Activated CD4-positive, alpha-beta memory T cell treated with anti-CD3 and anti-CD28 coated beads for 36 hours (primary cell): ENCODE measurements around the gene CTAGE4. TPM values are rescaled to one million over a fixed set of nuclear protein-coding genes. Genes with fewer than 3 reads are reported as not detected.
"Not testable (repeated sequence)": the region's sequence is repeated elsewhere in the genome, so short reads cannot be mapped to it uniquely, and the experiment has no call there.

Source experiments
- CTCF ChIA-PET: fragments of 350-600 bp; sonication (Branson Sonifier 250); formaldehyde crosslinking; loops from one replicate; lab custom pipeline; 2021; ENCODE audit warnings: antibody characterized with exemption, inconsistent platforms; lab: Charles Lee
- POLR2A ChIA-PET: fragments of 350-600 bp; sonication (Branson Sonifier 250); formaldehyde crosslinking; loops from one replicate; lab custom pipeline; 2021; ENCODE audit warnings: antibody characterized with exemption; lab: Charles Lee
- DNase-seq: peaks from one replicate; pipeline ENCODE4 v3.0.0-alpha.2; 2020
- H3K27ac Mint-ChIP-seq: one replicate; pipeline ENCODE4 v1.8.0; 2021; ENCODE audit warnings: mixed read lengths
- H3K27me3 Mint-ChIP-seq: one replicate; pipeline ENCODE4 v1.8.0; 2021; ENCODE audit warnings: mixed read lengths
- H3K36me3 Mint-ChIP-seq: one replicate; pipeline ENCODE4 v1.8.0; 2021; ENCODE audit warnings: mixed read lengths
- H3K4me1 Mint-ChIP-seq: one replicate; pipeline ENCODE4 v1.8.0; 2021; ENCODE audit warnings: low read depth, mixed read lengths
- H3K4me3 Mint-ChIP-seq: one replicate; pipeline ENCODE4 v1.8.0; 2021; ENCODE audit warnings: mild to moderate bottlenecking, mixed read lengths
- H3K9me3 Mint-ChIP-seq: one replicate; pipeline ENCODE4 v1.8.0; 2021; ENCODE audit warnings: mixed read lengths
- intact Hi-C: fragments of 100-400 bp; cut with micrococcal nuclease; formaldehyde crosslinking; loops from one replicate; pipeline ENCODE4 v1.15.1; 2023
- total RNA-seq, 2 experiments: library from RNA; stranded (reverse); gene quantifications; one replicate each; pipeline ENCODE4 v1.2.3, GENCODE V29; 2021

CTAGE4 gene
- total RNA-seq, 2 experiments from 2014 or later: 3.1 to 3.6 TPM

GRCh38 chr7:144223675-144224074, 40.4 kb downstream of the CTAGE4 start:
- H3K4me1 Mint-ChIP-seq, H3K27ac Mint-ChIP-seq, H3K9me3 Mint-ChIP-seq, intact Hi-C loops, CTCF ChIA-PET, H3K4me3 Mint-ChIP-seq, POLR2A ChIA-PET, DNase-seq, H3K27me3 Mint-ChIP-seq, H3K36me3 Mint-ChIP-seq: not testable (repeated sequence)

GRCh38 chr7:144226866-144227265, 43.6 kb downstream of the CTAGE4 start:
- DNase-seq, H3K27me3 Mint-ChIP-seq, H3K4me3 Mint-ChIP-seq, H3K36me3 Mint-ChIP-seq, POLR2A ChIA-PET, intact Hi-C loops, H3K9me3 Mint-ChIP-seq, CTCF ChIA-PET, H3K4me1 Mint-ChIP-seq, H3K27ac Mint-ChIP-seq: not testable (repeated sequence)

GRCh38 chr7:144228810-144229209, 45.5 kb downstream of the CTAGE4 start:
- H3K27ac Mint-ChIP-seq, H3K36me3 Mint-ChIP-seq, H3K9me3 Mint-ChIP-seq, POLR2A ChIA-PET, CTCF ChIA-PET, H3K4me3 Mint-ChIP-seq, intact Hi-C loops, H3K27me3 Mint-ChIP-seq, DNase-seq, H3K4me1 Mint-ChIP-seq: not testable (repeated sequence)

- H3K36me3 Mint-ChIP-seq, H3K27me3 Mint-ChIP-seq, POLR2A ChIA-PET, intact Hi-C loops, H3K4me3 Mint-ChIP-seq, H3K9me3 Mint-ChIP-seq, DNase-seq, CTCF ChIA-PET, H3K4me1 Mint-ChIP-seq, H3K27ac Mint-ChIP-seq: not testable (repeated sequence)
These were observed 47.8 kb downstream of the CTAGE4 start for GRCh38 chr7:144231027-144231426.

DNA sequence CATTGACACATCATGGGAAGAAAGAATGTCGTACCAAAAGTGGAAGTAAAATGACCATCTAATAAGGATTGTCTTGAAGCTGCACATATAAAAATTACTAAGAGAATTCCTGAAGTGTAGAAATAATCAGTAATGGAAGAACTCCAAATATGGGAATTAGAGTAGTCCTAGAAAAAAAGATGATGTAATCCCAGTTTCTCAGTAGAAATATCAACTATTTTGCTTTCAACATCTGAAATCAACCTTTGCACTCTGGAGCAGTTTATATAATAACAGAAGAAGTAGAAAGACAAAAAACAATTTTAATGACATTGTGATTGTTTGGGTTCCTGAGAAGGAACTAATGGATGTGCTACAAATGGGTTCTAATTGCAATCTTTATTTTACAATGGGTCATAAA, 49.8 kb downstream of the CTAGE4 start:
- H3K27ac Mint-ChIP-seq, DNase-seq, POLR2A ChIA-PET, CTCF ChIA-PET, H3K4me3 Mint-ChIP-seq, H3K27me3 Mint-ChIP-seq, H3K4me1 Mint-ChIP-seq, H3K36me3 Mint-ChIP-seq, H3K9me3 Mint-ChIP-seq, intact Hi-C loops: not testable (repeated sequence)

Other genes with a start within 250 kb of the CTAGE4 start
- gene OR2F2, start 248.2 kb upstream of the CTAGE4 start, total RNA-seq: not detected
- gene OR2F1, start 228.6 kb upstream of the CTAGE4 start, total RNA-seq: not detected
- gene OR6B1, start 183.1 kb upstream of the CTAGE4 start, total RNA-seq: not detected
- not detected for gene OR2A5, start 134.5 kb upstream of the CTAGE4 start, total RNA-seq
- gene OR2A25, start 113.7 kb upstream of the CTAGE4 start, total RNA-seq: not detected
- gene OR2A12, start 97.2 kb upstream of the CTAGE4 start, total RNA-seq: not detected
- not detected for gene OR2A2, start 73.9 kb upstream of the CTAGE4 start, total RNA-seq
- gene OR2A14, start 60.3 kb upstream of the CTAGE4 start, total RNA-seq: not detected
- 1 to 10 TPM; 8.8 to 9.6 TPM for gene ARHGEF35, start 12.4 kb downstream of the CTAGE4 start, total RNA-seq
- gene OR2A42, start 56.1 kb downstream of the CTAGE4 start, total RNA-seq: not detected
- 1 to 10 TPM; 2.0 to 2.2 TPM for gene OR2A7, start 81.3 kb downstream of the CTAGE4 start, total RNA-seq
- 1 to 10 TPM; 1.7 to 1.8 TPM for gene CTAGE8, start 85.8 kb downstream of the CTAGE4 start, total RNA-seq
- not detected for gene OR2A1, start 129.0 kb downstream of the CTAGE4 start, total RNA-seq
- gene ARHGEF5, start 171.9 kb downstream of the CTAGE4 start, total RNA-seq: 10 to 100 TPM; 17.0 to 17.2 TPM
- gene NOBOX, start 220.2 kb downstream of the CTAGE4 start, total RNA-seq: not detected